ENCODE results near the gene PNPLA7.
A peak's percentile ranks its signal among the peaks of the same experiment; 100 is the strongest.

The PNPLA7 gene

DNA sequence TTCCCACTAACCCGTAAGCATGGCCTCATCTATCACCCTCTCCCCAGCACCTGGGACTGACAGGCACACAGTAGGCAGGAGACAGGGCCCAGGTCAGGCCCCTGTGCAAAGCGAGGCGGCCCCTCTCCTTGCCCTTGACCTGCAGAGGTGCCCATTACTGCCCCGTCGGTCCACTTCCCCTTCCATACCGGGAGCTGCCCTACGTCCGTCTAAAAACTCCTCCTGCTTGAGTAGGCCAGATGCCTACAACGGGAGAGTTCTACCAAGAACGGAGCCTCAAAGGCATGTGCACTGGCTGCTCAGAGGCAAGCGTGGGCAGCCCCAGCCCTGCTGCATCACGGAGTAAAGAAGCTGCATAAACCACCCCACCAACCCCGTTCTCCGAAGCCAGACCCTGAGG is 33.1 kb upstream of the PNPLA7 start:
- peak overlapping the region; percentile 85 for H3K27ac ChIP-seq
- CTCF ChIA-PET: interaction anchor here (0.6 to 6.2 kb wide), 2 partner anchors 6 to 84 kb away, joined by 4 to 48 read pairs; partner anchors contain the start of gene ZMYND19
- DNase-seq (ENCODE audit: low spot score): no peak
- POLR2A ChIA-PET (ENCODE audit: low non-redundant PET): no interaction called here
- TF ChIP-seq, protein P1, sequence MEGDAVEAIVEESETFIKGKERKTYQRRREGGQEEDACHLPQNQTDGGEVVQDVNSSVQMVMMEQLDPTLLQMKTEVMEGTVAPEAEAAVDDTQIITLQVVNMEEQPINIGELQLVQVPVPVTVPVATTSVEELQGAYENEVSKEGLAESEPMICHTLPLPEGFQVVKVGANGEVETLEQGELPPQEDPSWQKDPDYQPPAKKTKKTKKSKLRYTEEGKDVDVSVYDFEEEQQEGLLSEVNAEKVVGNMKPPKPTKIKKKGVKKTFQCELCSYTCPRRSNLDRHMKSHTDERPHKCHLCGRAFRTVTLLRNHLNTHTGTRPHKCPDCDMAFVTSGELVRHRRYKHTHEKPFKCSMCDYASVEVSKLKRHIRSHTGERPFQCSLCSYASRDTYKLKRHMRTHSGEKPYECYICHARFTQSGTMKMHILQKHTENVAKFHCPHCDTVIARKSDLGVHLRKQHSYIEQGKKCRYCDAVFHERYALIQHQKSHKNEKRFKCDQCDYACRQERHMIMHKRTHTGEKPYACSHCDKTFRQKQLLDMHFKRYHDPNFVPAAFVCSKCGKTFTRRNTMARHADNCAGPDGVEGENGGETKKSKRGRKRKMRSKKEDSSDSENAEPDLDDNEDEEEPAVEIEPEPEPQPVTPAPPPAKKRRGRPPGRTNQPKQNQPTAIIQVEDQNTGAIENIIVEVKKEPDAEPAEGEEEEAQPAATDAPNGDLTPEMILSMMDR (conservative IDR thresholded peaks at IDR 0.05; ENCODE audit: low read depth): no peak

DNA sequence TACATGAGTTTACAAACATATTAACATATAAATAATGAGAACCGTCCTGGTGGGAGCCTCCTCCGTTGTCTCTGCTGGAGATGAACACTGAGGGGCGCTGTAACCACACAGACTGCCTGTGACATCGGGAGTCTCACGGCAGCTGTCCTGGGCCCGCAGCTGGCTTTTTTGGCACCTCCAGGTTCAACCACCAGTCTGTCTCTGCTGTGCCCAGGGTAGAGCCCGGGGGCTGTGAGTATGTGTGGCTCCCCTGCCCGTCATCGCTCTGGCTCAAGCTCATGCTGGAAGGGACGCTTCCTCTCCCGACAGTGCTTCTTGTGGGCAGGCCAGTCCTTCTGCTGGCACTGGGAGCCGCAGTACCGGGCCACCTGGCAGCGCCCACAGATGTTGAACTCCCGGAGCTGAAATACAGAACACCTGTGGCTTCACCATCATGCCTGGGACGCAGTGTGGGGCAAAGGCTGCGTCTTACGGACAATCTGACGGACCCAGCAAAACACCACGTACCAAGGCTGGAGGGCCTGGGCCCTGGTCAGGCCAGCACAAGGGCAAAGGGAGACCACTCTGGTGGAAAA is 32.2 kb upstream of the PNPLA7 start:
- TF ChIP-seq, protein P1 (conservative IDR thresholded peaks at IDR 0.05; ENCODE audit: low read depth): peak; percentile 34
- no peak for DNase-seq (ENCODE audit: low spot score)
- CTCF ChIA-PET: interaction anchor here (0.6 to 6.2 kb wide), 5 partner anchors 7 to 210 kb away, joined by 3 to 48 read pairs (median 4); partner anchors contain the start of gene ZMYND19
- POLR2A ChIA-PET (ENCODE audit: low non-redundant PET): no interaction called here
- H3K27ac ChIP-seq: peak overlapping the region; percentile 85

DNA sequence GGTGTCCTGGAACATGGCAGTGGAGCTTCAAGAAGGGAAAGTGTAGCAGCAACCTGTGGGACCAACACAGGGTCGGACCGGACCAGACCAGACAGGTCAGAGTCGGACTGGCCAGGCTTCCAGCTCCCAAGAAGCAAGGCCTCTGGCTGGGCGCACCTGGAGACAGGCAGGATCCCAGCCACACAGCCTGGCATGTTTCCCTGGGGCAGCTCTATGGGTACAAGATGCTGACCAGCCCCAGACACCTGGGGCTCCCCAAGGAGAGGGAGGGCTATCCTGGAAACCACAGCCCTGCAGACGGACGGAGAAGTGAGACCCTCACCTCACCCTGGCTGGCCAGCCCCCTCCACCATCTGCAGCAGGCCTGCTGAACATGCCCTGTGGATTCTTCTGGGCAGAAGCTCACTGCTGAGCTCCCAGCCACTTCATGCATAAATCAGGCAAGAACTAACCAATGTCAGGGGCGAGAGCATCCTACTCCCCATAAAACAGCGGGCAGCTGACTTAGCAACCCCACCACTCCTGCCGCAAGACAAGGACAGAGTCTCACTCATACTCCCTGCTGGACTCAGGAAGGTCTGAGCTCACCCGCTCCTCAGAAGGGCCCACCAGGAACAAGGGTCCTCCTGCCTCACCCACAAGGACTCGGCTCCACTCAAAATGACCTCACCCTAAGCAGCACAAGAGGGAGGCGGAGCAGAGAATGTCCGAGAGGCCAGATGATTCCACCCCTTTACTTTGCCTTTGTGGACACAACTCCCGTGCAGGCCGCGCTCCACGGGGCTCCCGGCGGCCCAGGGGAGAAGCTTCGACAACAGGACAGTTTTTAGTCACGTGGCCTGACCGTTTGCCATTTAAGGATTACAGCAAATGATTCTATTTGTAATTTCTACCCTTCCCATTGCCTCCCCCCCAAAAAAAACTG is 31.4 kb upstream of the PNPLA7 start:
- TF ChIP-seq, protein P1 (conservative IDR thresholded peaks at IDR 0.05; ENCODE audit: low read depth): no peak
- ChIA-PET POLR2A (ENCODE audit: low non-redundant PET) (interaction anchor here (0.5 to 0.7 kb wide), 3 partner anchors 8 to 96 kb away, joined by 3 to 11 read pairs (median 5); no protein-coding TSS in a partner anchor), CTCF (interaction anchor here (0.7 to 6.2 kb wide), 3 partner anchors 8 to 26 kb away, joined by 4 to 48 read pairs (median 5); partner anchors contain the start of gene ZMYND19)
- H3K27ac ChIP-seq: peak overlapping the region; percentile 85
- no peak for DNase-seq (ENCODE audit: low spot score)

DNA sequence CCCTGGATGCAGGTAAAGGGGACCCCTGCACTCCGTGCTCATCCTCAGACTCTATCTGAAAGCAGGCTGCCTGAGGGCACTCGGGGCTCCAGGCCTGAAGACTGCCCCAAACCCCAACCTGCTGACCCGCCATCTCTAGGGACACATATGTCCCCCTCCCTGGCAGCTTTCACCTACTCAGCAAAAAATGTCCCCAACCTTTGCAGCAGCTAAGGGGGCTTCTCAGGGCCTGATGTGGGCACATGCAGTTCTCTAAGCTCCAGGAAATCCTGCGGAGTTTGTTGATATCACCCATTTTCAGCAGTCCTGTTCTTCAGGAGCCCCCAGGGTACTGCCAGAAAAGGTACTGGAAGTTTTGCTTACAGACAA is 30.7 kb upstream of the PNPLA7 start:
- no peak for DNase-seq (ENCODE audit: low spot score)
- peak overlapping the region; percentile 85 for H3K27ac ChIP-seq
- TF ChIP-seq, protein P1 (conservative IDR thresholded peaks at IDR 0.05; ENCODE audit: low read depth): no peak
- ChIA-PET CTCF (interaction anchor here (0.5 to 6.2 kb wide), 3 partner anchors 9 to 108 kb away, joined by 3 to 48 read pairs (median 3); partner anchors contain the start of gene ZMYND19), POLR2A (ENCODE audit: low non-redundant PET) (interaction anchor here (0.5 to 0.7 kb wide), 2 partner anchors 8 to 16 kb away, joined by 5 to 11 read pairs; no protein-coding TSS in a partner anchor)

DNA sequence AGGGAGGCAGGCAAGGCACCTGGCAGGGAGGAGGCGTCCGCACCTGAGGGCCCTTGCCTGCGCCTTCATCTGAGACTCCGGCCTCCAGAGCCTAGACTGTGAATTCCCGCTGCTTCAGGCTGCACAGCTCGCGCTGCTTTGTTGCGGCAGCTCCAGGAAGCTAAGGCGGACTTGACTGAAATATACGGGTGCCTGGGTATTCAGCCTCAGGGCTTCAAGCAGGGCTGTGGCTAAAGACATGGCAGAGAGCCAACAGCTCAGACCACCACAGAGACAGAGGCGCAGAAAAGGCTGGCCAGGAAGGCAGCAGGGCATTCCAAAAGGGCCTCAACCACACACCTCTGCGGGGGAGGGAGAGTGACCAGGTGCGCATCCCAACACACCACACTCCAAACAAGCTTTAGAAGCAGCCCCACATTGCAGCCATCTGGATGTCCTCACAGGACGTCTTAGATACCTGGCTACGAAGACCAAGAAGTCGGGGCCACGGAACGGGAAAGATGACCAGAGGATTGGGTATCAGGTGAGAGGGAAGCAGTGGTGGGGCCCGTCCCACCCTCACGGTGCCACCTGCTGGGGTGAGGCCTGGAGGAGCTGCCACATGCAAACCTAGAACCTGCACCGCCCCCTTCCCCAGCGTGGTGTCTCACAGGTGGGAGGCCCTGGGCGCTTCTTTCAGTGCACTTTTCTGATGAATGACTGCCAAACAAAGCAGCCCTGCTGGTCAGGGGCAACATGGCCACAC is 30.2 kb upstream of the PNPLA7 start:
- DNase-seq (ENCODE audit: low spot score): no peak
- ChIA-PET CTCF (interaction anchor here (0.5 to 6.2 kb wide), 6 partner anchors 9 to 376 kb away, joined by 3 to 48 read pairs (median 3); partner anchors contain the start of gene ZMYND19), POLR2A (ENCODE audit: low non-redundant PET) (interaction anchor here (0.5 to 1.6 kb wide), 3 partner anchors 8 to 16 kb away, joined by 5 to 11 read pairs (median 10); no protein-coding TSS in a partner anchor)
- H3K27ac ChIP-seq: peak overlapping the region; percentile 85
- TF ChIP-seq, protein P1 (conservative IDR thresholded peaks at IDR 0.05; ENCODE audit: low read depth): no peak

Data from RWPE1 (cell line).